NCI-H1694 (cell line): ENCODE data around the gene AOC2.
"Not testable (repeated sequence)": the region's sequence is repeated elsewhere in the genome, so short reads cannot be mapped to it uniquely, and the experiment has no call there.

ENCODE experiments used
- DNase-seq: peaks from one replicate; lab custom pipeline; 2025; lab: John Stamatoyannopoulos, UW

Gene AOC2

DNA sequence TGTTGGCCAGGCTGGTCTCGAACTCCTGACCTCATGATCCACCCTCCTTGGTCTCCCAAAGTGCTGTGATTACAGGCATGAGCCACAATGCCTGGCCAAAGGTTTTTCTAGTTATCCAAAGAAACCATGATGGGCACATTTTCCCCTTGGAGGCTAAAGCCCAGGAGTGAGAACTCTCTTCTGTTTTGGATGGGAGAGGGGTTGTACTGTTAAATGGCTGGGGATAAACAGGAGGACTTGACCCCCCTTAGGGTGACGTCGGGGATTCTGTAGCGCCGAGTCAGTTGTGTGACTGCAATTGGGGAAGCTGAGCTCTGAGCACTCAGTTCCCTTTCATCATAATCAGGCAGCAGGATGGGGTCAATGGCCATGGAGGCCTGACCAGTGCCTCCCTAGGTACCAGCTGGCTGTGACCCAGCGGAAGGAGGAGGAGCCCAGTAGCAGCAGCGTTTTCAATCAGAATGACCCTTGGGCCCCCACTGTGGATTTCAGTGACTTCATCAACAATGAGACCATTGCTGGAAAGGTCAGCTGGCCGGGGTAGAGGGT, 10.7 kb downstream of the AOC2 start:
- DNase-seq = no peak

DNA sequence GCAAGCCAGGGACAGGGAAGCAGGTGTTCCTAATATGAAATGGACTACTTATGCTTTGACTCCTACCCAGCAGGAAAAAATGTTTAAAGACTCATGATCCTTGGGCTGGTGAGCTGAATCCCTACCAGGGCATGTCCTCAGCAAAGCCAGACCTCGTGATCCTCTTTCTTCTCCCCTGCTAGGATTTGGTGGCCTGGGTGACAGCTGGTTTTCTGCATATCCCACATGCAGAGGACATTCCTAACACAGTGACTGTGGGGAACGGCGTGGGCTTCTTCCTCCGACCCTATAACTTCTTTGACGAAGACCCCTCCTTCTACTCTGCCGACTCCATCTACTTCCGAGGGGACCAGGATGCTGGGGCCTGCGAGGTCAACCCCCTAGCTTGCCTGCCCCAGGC, 11.7 kb downstream of the AOC2 start:
- DNase-seq = not testable (repeated sequence)

DNA sequence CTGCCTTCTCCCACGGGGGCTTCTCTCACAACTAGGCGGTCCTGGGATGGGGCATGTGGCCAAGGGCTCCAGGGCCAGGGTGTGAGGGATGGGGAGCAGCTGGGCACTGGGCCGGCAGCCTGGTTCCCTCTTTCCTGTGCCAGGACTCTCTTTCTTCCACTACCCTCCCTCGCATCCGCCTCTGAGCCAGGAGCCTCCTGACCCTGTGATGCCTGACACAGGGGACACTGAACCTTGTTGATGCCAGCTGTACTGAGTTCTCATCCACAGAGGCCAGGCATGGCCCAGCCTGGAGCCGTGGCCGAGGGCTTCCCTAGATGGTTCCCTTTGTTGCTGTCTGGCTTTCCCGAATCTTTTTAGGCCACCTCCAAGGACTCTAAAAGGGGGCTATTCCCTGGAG, 12.1 kb downstream of the AOC2 start:
- not testable (repeated sequence) for DNase-seq

DNA sequence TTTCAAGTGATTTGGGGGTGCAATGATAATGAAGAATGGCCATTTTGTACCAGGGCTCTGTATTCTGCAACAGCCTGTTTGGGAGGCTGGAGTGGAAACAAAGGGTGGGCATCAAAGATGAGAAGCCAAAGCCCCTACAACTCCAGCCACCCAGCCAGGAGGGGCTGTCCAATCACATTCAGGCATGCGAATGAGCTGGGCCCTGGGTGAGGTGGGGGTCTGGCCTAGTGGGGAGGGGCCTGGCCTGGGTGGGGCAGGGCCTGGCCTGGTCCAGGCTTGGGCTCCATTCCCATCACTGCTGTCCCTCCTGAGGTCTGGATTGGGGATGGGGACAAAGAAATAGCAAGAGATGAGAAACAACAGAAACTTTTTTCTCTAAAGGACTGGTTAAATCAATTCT, 13.0 kb downstream of the AOC2 start:
- no peak for DNase-seq

GRCh38 chr17:42865638-42866094, 21.3 kb downstream of the AOC2 start:
- DNase-seq = no peak

GRCh38 chr17:42866216-42866615, 21.8 kb downstream of the AOC2 start:
- DNase-seq = no peak

GRCh38 chr17:42866631-42867575, 22.5 kb downstream of the AOC2 start:
- DNase-seq = no peak

DNA sequence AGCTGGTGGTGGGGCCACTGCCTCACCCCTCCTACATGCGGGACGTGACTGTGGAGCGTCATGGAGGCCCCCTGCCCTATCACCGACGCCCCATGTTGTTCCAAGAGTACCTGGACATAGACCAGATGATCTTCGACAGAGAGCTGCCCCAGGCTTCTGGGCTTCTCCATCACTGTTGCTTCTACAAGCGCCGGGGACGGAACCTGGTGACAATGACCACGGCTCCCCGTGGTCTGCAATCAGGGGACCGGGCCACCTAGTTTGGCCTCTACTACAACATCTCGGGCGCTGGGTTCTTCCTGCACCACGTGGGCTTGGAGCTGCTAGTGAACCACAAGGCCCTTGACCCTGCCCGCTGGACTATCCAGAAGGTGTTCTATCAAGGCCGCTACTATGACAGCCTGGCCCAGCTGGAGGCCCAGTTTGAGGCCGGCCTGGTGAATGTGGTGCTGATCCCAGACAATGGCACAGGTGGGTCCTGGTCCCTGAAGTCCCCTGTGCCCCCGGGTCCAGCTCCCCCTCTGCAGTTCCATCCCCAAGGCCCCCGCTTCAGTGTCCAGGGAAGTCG, 23.4 kb downstream of the AOC2 start:
- DNase-seq = not testable (repeated sequence)

DNA sequence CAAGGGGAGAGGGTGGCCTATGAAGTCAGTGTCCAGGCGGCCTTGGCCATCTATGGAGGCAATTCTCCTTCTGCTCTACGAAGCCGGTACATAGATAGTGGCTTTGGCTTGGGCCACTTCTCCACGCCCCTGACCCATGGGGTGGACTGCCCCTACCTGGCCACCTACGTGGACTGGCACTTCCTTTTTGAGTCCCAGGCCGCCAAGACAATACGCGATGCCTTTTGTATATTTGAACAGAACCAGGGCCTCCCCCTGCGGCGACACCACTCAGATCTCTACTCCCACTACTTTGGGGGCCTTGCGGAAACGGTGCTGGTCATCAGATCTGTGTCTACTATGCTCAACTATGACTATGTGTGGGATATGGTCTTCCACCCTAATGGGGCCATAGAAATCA, 24.0 kb downstream of the AOC2 start:
- no peak for DNase-seq

DNA sequence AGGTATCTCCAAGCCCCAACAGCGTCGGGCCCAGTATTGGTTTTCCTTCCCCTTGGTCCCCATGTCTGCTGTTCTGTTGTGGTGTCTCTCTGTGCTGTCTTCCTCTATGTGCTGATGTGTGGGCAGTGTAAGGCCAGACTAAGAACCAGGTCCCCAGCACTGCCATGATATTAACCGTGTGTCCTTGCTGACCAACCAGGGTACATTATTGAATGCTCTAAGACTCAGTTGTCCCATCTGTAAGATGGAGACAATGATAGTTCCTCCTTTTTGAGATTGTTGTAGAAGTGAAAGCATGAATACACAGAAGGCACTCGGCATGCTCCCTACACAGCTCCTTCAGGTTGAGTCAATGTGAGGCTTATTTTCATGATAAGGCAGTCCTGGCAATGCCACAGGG, 27.3 kb downstream of the AOC2 start:
- DNase-seq = no peak

GRCh38 chr17:42872251-42872965, 28.0 kb downstream of the AOC2 start:
- DNase-seq = no peak

GRCh38 chr17:42873315-42873714, 28.9 kb downstream of the AOC2 start:
- DNase-seq = no peak

- DNase-seq = not testable (repeated sequence)
Observed at GRCh38 chr17:42873932-42874695, 29.7 kb downstream of the AOC2 start.

GRCh38 chr17:42877037-42877436, 32.7 kb downstream of the AOC2 start:
- no peak for DNase-seq

- DNase-seq = no peak
Observed at GRCh38 chr17:42878123-42878880, 33.9 kb downstream of the AOC2 start.

DNA sequence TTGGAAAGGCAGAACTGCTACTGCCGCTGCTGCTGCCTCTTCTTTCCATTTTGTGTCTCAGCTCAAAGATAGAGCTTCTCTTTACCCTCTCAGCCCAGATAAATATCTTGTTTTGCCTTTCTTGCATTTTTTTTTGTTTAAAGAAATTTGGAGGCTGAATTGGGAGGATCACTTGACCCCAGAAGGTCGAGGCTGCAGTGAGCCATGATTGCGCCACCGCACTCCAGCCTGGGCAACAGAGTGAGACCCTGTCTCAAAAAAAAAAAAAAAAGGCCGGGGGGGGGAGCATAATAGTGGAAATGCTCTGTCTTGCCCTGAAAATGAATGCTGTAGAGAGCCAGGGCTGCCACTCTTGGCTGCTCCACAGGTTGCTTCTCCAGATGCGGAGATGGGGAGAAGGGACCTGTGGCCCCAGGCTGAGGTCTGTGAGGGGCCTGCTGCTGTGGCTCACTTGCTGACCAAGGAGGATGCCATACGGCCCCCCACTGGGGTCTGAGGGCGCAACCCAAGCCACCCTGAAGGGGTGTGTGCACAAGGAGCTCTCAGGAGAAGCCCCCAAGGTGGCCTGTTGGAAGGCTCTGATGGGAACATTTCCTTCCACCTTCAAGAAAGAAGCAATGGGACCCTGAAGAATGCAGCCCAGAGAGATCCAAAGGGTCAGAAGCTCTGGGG, 34.7 kb downstream of the AOC2 start:
- DNase-seq = no peak

- DNase-seq = no peak
Observed at GRCh38 chr17:42879596-42879985, 35.2 kb downstream of the AOC2 start.

- DNase-seq = no peak
Observed at GRCh38 chr17:42880776-42881310, 36.5 kb downstream of the AOC2 start.

DNA sequence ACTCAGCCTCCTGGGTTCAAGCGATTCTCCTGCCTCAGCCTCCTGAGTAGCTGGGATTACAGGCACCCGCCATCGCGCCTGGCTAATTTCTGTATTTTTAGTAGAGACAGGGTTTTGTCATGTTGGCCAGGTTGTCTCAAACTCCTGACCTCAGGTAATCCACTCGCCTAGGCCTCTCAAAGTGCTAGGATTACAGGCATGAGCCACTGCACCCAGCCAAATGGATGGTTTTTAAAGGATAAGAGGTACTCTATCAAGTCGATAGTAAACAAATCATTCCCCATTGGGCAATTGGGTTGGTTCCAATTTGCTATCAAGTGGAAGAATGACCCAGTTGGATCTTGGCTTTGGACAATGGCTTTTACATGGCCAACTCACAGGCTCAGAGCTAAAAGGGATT, 37.3 kb downstream of the AOC2 start:
- not testable (repeated sequence) for DNase-seq

GRCh38 chr17:42882166-42882565, 37.8 kb downstream of the AOC2 start:
- no peak for DNase-seq
